Activated CD8-positive, alpha-beta memory T cell treated with anti-CD3 and anti-CD28 coated beads, Interleukin-2, amount 50 U/mL, for 24 hours (primary cell): ENCODE measurements around the gene LRRC1.

Experiments used
- DNase-seq: peaks from one replicate; pipeline ENCODE4 v3.0.0-alpha.2; 2020; ENCODE audit errors: extremely low read depth

Gene LRRC1

GRCh38 chr6:53888931-53889330, 94.1 kb downstream of the LRRC1 start:
- no peak for DNase-seq

- no peak for DNase-seq
Observed at GRCh38 chr6:53889365-53889764, 94.6 kb downstream of the LRRC1 start.

GRCh38 chr6:53892707-53893106, 97.9 kb downstream of the LRRC1 start:
- DNase-seq, result no peak

- peak; percentile 30 for DNase-seq
Observed at GRCh38 chr6:53894091-53894490, 99.3 kb downstream of the LRRC1 start.

- no peak for DNase-seq
Observed at GRCh38 chr6:53896196-53896595, 101.4 kb downstream of the LRRC1 start.

GRCh38 chr6:53898026-53898795, 103.4 kb downstream of the LRRC1 start:
- no peak for DNase-seq

- no peak for DNase-seq
Observed at GRCh38 chr6:53899512-53899911, 104.7 kb downstream of the LRRC1 start.

- DNase-seq, result no peak
Observed at GRCh38 chr6:53903357-53903756, 108.6 kb downstream of the LRRC1 start.

- no peak for DNase-seq
Observed at GRCh38 chr6:53906103-53906502, 111.3 kb downstream of the LRRC1 start.

GRCh38 chr6:53906842-53907241, 112.0 kb downstream of the LRRC1 start:
- no peak for DNase-seq

GRCh38 chr6:53910834-53911233, 116.0 kb downstream of the LRRC1 start:
- DNase-seq, result no peak

GRCh38 chr6:53912661-53913060, 117.9 kb downstream of the LRRC1 start:
- DNase-seq, result no peak

GRCh38 chr6:53913286-53913685, 118.5 kb downstream of the LRRC1 start:
- DNase-seq, result no peak

- no peak for DNase-seq
Observed at GRCh38 chr6:53915026-53915691, 120.4 kb downstream of the LRRC1 start.

GRCh38 chr6:53916804-53917463, 122.1 kb downstream of the LRRC1 start:
- no peak for DNase-seq

- DNase-seq, result no peak
Observed at GRCh38 chr6:53917464-53917842, 122.6 kb downstream of the LRRC1 start.

GRCh38 chr6:53918854-53919510, 124.2 kb downstream of the LRRC1 start:
- DNase-seq, result no peak

- no peak for DNase-seq
Observed at GRCh38 chr6:53919881-53920360, 125.1 kb downstream of the LRRC1 start.

GRCh38 chr6:53920881-53921280, 126.1 kb downstream of the LRRC1 start:
- DNase-seq, result no peak

GRCh38 chr6:53921639-53922038, 126.8 kb downstream of the LRRC1 start:
- DNase-seq, result no peak

- no peak for DNase-seq
Observed at GRCh38 chr6:53922539-53922981, 127.8 kb downstream of the LRRC1 start.

GRCh38 chr6:53924277-53924676, 129.5 kb downstream of the LRRC1 start:
- DNase-seq, result no peak
